ENCODE results near the gene NKX1-1. TPM values are rescaled to one million over a fixed set of nuclear protein-coding genes. Genes with fewer than 3 reads are reported as not detected.

The NKX1-1 gene
- polyA plus RNA-seq, 2 of the 4 experiments (the other 2 are of a cell fraction): not detected

DNA sequence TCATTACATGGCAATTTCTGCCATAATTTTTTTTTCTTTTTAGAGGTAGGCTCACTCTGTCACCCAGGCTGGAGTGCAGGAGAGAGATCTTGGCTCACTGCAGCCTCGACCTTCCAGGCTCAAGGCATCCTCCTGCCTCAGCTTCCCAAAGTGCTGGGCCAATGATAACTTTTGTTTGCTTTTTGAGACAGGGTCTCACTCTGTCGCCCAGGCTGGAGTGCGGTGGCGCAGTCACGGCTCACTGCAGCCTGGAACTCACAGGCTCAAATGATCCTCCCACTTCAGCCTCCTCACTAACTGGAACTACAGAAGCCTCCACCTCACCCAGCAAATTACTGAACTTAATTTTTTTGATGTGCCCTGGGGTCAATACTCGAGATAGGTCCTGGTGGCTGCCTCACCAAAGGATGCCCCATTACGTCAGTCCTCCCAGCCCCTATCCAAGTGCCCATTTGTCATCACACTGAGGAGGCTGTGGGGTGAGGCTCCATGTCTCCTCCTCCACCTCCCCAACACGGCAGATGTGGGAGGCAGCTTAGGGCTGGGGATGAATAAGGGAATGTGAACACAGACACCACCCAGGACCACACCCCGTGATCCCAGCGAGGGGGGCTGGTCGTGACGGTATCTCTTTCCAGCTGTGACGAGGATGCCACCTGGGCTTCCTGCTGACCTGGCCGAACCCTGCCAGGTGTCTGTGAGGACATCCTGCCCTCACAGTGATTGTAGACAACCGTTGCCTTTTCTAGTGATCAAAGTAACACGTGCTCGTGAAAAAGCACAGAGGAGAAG, 12.4 kb upstream of the NKX1-1 start:
- no peak overlapping the region for H3K27ac ChIP-seq
- TF ChIP-seq RAD21 (conservative IDR thresholded peaks at IDR 0.05 in 1 of 2, IDR thresholded peaks at IDR 0.05 in 1 of 2) (no peak), HOXB13 (CRISPR knock-in tag; IDR thresholded peaks at IDR 0.05; ENCODE audit: low read depth) (no peak), SREBF2 (IDR thresholded peaks at IDR 0.05) (no peak), ZC3H11A (IDR thresholded peaks at IDR 0.05) (no peak), CEBPB (IDR thresholded peaks at IDR 0.05) (no peak), FOSB (CRISPR knock-in tag; IDR thresholded peaks at IDR 0.05) (no peak), MAFK (IDR thresholded peaks at IDR 0.05; ENCODE audit: partially characterized antibody) (no peak), KDM1A (IDR thresholded peaks at IDR 0.05; ENCODE audit: low read depth) (no peak), CBX8 (IDR thresholded peaks at IDR 0.05) (no peak), PHF8 (IDR thresholded peaks at IDR 0.05; ENCODE audit: borderline replicate concordance, low read depth) (no peak)
- TF ChIP-seq, protein P1, sequence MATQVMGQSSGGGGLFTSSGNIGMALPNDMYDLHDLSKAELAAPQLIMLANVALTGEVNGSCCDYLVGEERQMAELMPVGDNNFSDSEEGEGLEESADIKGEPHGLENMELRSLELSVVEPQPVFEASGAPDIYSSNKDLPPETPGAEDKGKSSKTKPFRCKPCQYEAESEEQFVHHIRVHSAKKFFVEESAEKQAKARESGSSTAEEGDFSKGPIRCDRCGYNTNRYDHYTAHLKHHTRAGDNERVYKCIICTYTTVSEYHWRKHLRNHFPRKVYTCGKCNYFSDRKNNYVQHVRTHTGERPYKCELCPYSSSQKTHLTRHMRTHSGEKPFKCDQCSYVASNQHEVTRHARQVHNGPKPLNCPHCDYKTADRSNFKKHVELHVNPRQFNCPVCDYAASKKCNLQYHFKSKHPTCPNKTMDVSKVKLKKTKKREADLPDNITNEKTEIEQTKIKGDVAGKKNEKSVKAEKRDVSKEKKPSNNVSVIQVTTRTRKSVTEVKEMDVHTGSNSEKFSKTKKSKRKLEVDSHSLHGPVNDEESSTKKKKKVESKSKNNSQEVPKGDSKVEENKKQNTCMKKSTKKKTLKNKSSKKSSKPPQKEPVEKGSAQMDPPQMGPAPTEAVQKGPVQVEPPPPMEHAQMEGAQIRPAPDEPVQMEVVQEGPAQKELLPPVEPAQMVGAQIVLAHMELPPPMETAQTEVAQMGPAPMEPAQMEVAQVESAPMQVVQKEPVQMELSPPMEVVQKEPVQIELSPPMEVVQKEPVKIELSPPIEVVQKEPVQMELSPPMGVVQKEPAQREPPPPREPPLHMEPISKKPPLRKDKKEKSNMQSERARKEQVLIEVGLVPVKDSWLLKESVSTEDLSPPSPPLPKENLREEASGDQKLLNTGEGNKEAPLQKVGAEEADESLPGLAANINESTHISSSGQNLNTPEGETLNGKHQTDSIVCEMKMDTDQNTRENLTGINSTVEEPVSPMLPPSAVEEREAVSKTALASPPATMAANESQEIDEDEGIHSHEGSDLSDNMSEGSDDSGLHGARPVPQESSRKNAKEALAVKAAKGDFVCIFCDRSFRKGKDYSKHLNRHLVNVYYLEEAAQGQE (IDR thresholded peaks at IDR 0.05): no peak
- TF ChIP-seq, protein P2, sequence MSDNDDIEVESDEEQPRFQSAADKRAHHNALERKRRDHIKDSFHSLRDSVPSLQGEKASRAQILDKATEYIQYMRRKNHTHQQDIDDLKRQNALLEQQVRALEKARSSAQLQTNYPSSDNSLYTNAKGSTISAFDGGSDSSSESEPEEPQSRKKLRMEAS (IDR thresholded peaks at IDR 0.05): no peak
- TF ChIP-seq, protein P3, sequence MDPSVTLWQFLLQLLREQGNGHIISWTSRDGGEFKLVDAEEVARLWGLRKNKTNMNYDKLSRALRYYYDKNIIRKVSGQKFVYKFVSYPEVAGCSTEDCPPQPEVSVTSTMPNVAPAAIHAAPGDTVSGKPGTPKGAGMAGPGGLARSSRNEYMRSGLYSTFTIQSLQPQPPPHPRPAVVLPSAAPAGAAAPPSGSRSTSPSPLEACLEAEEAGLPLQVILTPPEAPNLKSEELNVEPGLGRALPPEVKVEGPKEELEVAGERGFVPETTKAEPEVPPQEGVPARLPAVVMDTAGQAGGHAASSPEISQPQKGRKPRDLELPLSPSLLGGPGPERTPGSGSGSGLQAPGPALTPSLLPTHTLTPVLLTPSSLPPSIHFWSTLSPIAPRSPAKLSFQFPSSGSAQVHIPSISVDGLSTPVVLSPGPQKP (IDR thresholded peaks at IDR 0.05; ENCODE audit: low read depth, low read length): no peak
- 37% methylated on average over 15 of the region's 17 CpGs for WGBS (ENCODE audit: missing lambda C conversion rate)
- H3K4me2 ChIP-seq: no peak overlapping the region
- H3K4me1 ChIP-seq: no peaks in the 10 kb centered on the region
- DNase-seq (ENCODE audit: low read depth in 1 of 2, low spot score in 1 of 2) (no peak), FAIRE-seq (no peak), ATAC-seq (no peak)
- no peaks in the 10 kb centered on the region for H3K9me3 ChIP-seq
- H3K4me3 ChIP-seq: no peak overlapping the region
- ChIA-PET CTCF (no interaction called here), POLR2A (no interaction called here)

DNA sequence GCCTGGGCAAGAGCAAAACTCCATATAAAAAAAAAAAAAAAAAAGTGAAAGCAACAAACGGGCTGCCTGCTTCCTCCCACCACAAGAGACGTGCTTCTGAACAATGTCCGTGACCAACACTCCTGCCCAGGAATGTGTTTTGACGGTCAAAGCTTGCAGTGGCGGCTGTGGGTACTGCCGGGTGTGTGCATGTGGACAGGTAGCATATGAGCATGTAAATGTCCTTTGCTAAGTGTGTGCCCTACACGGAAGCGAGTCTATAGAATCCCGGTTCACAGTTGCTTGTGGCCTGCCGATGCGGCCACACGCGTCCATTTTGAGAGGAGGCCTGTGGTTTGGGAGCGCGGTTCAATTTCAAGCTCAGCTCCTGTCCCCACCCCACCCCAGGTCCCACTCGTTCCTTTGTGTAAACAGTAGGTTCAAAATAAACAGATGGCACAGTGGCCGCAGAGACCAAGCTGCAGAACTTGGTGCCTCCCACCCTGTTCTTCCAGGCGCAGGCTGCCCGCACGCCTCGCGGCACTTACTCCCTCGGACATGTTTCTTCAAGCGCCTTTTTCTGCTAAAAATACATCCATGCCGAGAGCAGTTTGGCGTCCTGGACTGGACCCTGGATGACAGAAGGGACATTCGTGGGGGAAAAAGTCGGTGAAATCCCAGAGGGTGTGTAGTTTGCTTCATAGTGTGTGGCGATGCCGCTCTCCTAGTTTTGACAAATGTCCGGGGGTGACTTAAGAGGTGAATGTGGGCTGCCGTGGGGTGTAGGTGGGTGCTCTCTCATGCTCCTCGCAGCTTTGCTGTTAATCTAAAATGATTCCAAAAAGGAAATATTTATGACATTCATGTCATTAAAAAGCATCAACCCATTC, 11.5 kb upstream of the NKX1-1 start:
- DNase-seq (ENCODE audit: low read depth in 1 of 2, low spot score in 1 of 2) (no peak), ATAC-seq (peak; percentile 58 to 72; a peak in 4 of 6 replicates), FAIRE-seq (no peak)
- TF ChIP-seq ZC3H11A (IDR thresholded peaks at IDR 0.05) (no peak), SREBF2 (IDR thresholded peaks at IDR 0.05) (no peak), SMC3 (IDR thresholded peaks at IDR 0.05) (no peak)
- no peak overlapping the region for H3K27ac ChIP-seq
- H3K4me1 ChIP-seq: no peaks in the 10 kb centered on the region
- 65% methylated on average over 31 of the region's 33 CpGs for WGBS (ENCODE audit: missing lambda C conversion rate)
- CTCF ChIA-PET: interaction anchor here (1.6 kb wide), 1 partner anchor 212 kb away, joined by 6 read pairs; no protein-coding TSS in a partner anchor
- no peaks in the 10 kb centered on the region for H3K9me3 ChIP-seq
- H3K4me3 ChIP-seq: no peak overlapping the region
- POLR2A ChIA-PET: no interaction called here
- no peak overlapping the region for H3K4me2 ChIP-seq

DNA sequence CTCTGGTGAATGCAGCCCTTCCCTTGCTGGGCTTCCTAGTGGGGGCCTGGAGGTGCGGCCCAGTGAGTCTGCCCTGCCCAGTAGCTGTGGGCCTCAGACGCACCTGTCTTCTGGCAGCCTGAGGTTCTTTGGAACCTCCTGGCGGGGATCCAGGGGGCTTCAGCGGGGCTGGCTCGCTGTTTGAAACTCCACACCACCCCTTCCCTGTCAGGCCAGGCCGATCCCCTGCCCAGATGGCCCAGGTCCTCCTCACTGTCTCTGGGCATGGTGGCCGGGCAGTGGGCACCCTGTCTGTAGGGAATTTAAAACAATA, 10.7 kb upstream of the NKX1-1 start:
- Histone ChIP-seq H3K27ac (no peak overlapping the region), H3K4me3 (no peak overlapping the region), H3K9me3 (no peaks in the 10 kb centered on the region), H3K4me2 (no peak overlapping the region), H3K4me1 (no peaks in the 10 kb centered on the region)
- 82% methylated on average over 2 of the region's 7 CpGs for WGBS (ENCODE audit: missing lambda C conversion rate)
- no peak for DNase-seq (ENCODE audit: low read depth in 1 of 2, low spot score in 1 of 2)
- no peak for FAIRE-seq
- ChIA-PET POLR2A (no interaction called here), CTCF (interaction anchor here (1.6 kb wide), 1 partner anchor 213 kb away, joined by 6 read pairs; no protein-coding TSS in a partner anchor)
- ATAC-seq: no peak
- TF ChIP-seq SMC3 (IDR thresholded peaks at IDR 0.05): no peak
- no peak for TF ChIP-seq RAD21 (conservative IDR thresholded peaks at IDR 0.05 in 1 of 2, IDR thresholded peaks at IDR 0.05 in 1 of 2)
- TF ChIP-seq, protein P3 (IDR thresholded peaks at IDR 0.05; ENCODE audit: low read depth, low read length): no peak
- TF ChIP-seq ZFP36 (IDR thresholded peaks at IDR 0.05; ENCODE audit: borderline replicate concordance, partially characterized antibody): no peak
- TF ChIP-seq, protein P4, sequence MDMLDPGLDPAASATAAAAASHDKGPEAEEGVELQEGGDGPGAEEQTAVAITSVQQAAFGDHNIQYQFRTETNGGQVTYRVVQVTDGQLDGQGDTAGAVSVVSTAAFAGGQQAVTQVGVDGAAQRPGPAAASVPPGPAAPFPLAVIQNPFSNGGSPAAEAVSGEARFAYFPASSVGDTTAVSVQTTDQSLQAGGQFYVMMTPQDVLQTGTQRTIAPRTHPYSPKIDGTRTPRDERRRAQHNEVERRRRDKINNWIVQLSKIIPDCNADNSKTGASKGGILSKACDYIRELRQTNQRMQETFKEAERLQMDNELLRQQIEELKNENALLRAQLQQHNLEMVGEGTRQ (IDR thresholded peaks at IDR 0.05): no peak
- TF ChIP-seq, protein P5, sequence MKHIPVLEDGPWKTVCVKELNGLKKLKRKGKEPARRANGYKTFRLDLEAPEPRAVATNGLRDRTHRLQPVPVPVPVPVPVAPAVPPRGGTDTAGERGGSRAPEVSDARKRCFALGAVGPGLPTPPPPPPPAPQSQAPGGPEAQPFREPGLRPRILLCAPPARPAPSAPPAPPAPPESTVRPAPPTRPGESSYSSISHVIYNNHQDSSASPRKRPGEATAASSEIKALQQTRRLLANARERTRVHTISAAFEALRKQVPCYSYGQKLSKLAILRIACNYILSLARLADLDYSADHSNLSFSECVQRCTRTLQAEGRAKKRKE (CRISPR knock-in tag; IDR thresholded peaks at IDR 0.05; ENCODE audit: low read depth): no peak
- no peak for TF ChIP-seq BHLHE40 (IDR thresholded peaks at IDR 0.05; ENCODE audit: low read depth, low read length)
- TF ChIP-seq FOXS1 (CRISPR knock-in tag; IDR thresholded peaks at IDR 0.05): no peak
- TF ChIP-seq, protein P6, sequence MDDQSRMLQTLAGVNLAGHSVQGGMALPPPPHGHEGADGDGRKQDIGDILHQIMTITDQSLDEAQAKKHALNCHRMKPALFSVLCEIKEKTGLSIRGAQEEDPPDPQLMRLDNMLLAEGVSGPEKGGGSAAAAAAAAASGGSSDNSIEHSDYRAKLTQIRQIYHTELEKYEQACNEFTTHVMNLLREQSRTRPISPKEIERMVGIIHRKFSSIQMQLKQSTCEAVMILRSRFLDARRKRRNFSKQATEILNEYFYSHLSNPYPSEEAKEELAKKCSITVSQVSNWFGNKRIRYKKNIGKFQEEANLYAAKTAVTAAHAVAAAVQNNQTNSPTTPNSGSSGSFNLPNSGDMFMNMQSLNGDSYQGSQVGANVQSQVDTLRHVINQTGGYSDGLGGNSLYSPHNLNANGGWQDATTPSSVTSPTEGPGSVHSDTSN (IDR thresholded peaks at IDR 0.05): no peak
